ENCODE measurements around the gene TMEM141.

Gene TMEM141

GRCh38 chr9:136790640-136791515 lies at the start of gene TMEM141:
TSS of gene TMEM141 (plus strand) at chr9:136791344. CDS start at chr9:136791371, 27 bp downstream.
- Mint-ChIP-seq H3K36me3 (ENCODE audit: low read depth) (peaks cover 18% of the 10 kb centered on the region), H3K27me3 (no peaks in the 10 kb centered on the region), H3K9me3 (no peaks in the 10 kb centered on the region), H3K4me3 (peak within 1 kb of the TSS; percentile 86), H3K4me1 (ENCODE audit: low read depth) (peaks cover 27% of the 10 kb centered on the region), H3K27ac (peak within 1 kb of the TSS; percentile 94)
- DNase-seq: peak; percentile 100

GRCh38 chr9:136741883-136742571 lies 49.1 kb upstream of the TMEM141 start:
- H3K36me3 Mint-ChIP-seq (ENCODE audit: low read depth): no peaks in the 10 kb centered on the region
- H3K9me3 Mint-ChIP-seq: no peaks in the 10 kb centered on the region
- peak overlapping the region; percentile 59 for H3K4me3 Mint-ChIP-seq

GRCh38 chr9:136742591-136743391 lies 48.4 kb upstream of the TMEM141 start, which contains the start of gene LCN10:
TSS of gene LCN10 (minus strand) at chr9:136742940. CDS start at chr9:136742903, 37 bp downstream.
- DNase-seq: no peak
- no peak within 1 kb of the TSS for H3K27ac Mint-ChIP-seq
- H3K36me3 Mint-ChIP-seq (ENCODE audit: low read depth): no peaks in the 10 kb centered on the region
- H3K27me3 Mint-ChIP-seq: peaks cover 14% of the 10 kb centered on the region
- peak within 1 kb of the TSS; percentile 59 for H3K4me3 Mint-ChIP-seq
- H3K4me1 Mint-ChIP-seq (ENCODE audit: low read depth): peaks cover 12% of the 10 kb centered on the region
- no peaks in the 10 kb centered on the region for H3K9me3 Mint-ChIP-seq

More at GRCh38 chr9:136741883-136742571, 49.1 kb upstream of the TMEM141 start:
- Mint-ChIP-seq H3K27ac (no peak overlapping the region), H3K27me3 (peaks cover 13% of the 10 kb centered on the region), H3K4me1 (ENCODE audit: low read depth) (peaks cover 12% of the 10 kb centered on the region)
- peak; percentile 60 for DNase-seq

- H3K4me3 Mint-ChIP-seq: no peak overlapping the region
- no peaks in the 10 kb centered on the region for H3K36me3 Mint-ChIP-seq (ENCODE audit: low read depth)
- H3K27me3 Mint-ChIP-seq: peaks cover 23% of the 10 kb centered on the region
- H3K27ac Mint-ChIP-seq: no peak overlapping the region
- no peaks in the 10 kb centered on the region for H3K9me3 Mint-ChIP-seq
- DNase-seq: no peak
- H3K4me1 Mint-ChIP-seq (ENCODE audit: low read depth): peaks cover 12% of the 10 kb centered on the region
Observed at GRCh38 chr9:136743639-136744211, 47.4 kb upstream of the TMEM141 start.

- no peaks in the 10 kb centered on the region for H3K9me3 Mint-ChIP-seq
- no peak overlapping the region for H3K4me3 Mint-ChIP-seq
- DNase-seq: no peak
- H3K27me3 Mint-ChIP-seq: peaks cover 29% of the 10 kb centered on the region
- no peaks in the 10 kb centered on the region for H3K36me3 Mint-ChIP-seq (ENCODE audit: low read depth)
- H3K27ac Mint-ChIP-seq: no peak overlapping the region
- peaks cover 12% of the 10 kb centered on the region for H3K4me1 Mint-ChIP-seq (ENCODE audit: low read depth)
Observed at GRCh38 chr9:136744773-136745172, 46.4 kb upstream of the TMEM141 start.

- Mint-ChIP-seq H3K4me3 (no peak overlapping the region), H3K9me3 (no peaks in the 10 kb centered on the region), H3K27me3 (peaks cover 34% of the 10 kb centered on the region), H3K4me1 (ENCODE audit: low read depth) (peaks cover 17% of the 10 kb centered on the region), H3K27ac (no peak overlapping the region), H3K36me3 (ENCODE audit: low read depth) (no peaks in the 10 kb centered on the region)
- DNase-seq: no peak
Observed at GRCh38 chr9:136745389-136746154, 45.6 kb upstream of the TMEM141 start.

- H3K4me1 Mint-ChIP-seq (ENCODE audit: low read depth): peaks cover 17% of the 10 kb centered on the region
Observed at GRCh38 chr9:136746155-136746490, 45.0 kb upstream of the TMEM141 start.

GRCh38 chr9:136746621-136747020 lies 44.5 kb upstream of the TMEM141 start:
- H3K27me3 Mint-ChIP-seq: peaks cover 38% of the 10 kb centered on the region
- no peak overlapping the region for H3K4me3 Mint-ChIP-seq
- no peak overlapping the region for H3K27ac Mint-ChIP-seq
- H3K9me3 Mint-ChIP-seq: peaks cover 3% of the 10 kb centered on the region
- DNase-seq: no peak
- H3K36me3 Mint-ChIP-seq (ENCODE audit: low read depth): no peaks in the 10 kb centered on the region
- H3K4me1 Mint-ChIP-seq (ENCODE audit: low read depth): peaks cover 14% of the 10 kb centered on the region

More at GRCh38 chr9:136746155-136746490, 45.0 kb upstream of the TMEM141 start:
- no peak overlapping the region for H3K4me3 Mint-ChIP-seq
- no peak overlapping the region for H3K27ac Mint-ChIP-seq
- H3K9me3 Mint-ChIP-seq: no peaks in the 10 kb centered on the region
- H3K27me3 Mint-ChIP-seq: peaks cover 35% of the 10 kb centered on the region
- no peak for DNase-seq
- H3K36me3 Mint-ChIP-seq (ENCODE audit: low read depth): no peaks in the 10 kb centered on the region

- Mint-ChIP-seq H3K9me3 (peaks cover 11% of the 10 kb centered on the region), H3K4me3 (no peak overlapping the region), H3K27ac (no peak overlapping the region), H3K4me1 (ENCODE audit: low read depth) (peaks cover 7% of the 10 kb centered on the region), H3K36me3 (ENCODE audit: low read depth) (peaks cover 2% of the 10 kb centered on the region), H3K27me3 (peaks cover 40% of the 10 kb centered on the region)
- no peak for DNase-seq
Observed at GRCh38 chr9:136747161-136748060, 43.7 kb upstream of the TMEM141 start.

- H3K9me3 Mint-ChIP-seq: peaks cover 15% of the 10 kb centered on the region
- H3K4me3 Mint-ChIP-seq: no peak within 1 kb of the TSS
- H3K27ac Mint-ChIP-seq: no peak within 1 kb of the TSS
- peaks cover 38% of the 10 kb centered on the region for H3K27me3 Mint-ChIP-seq
- peaks cover 3% of the 10 kb centered on the region for H3K36me3 Mint-ChIP-seq (ENCODE audit: low read depth)
- no peak for DNase-seq
- H3K4me1 Mint-ChIP-seq (ENCODE audit: low read depth): peaks cover 6% of the 10 kb centered on the region
Observed at GRCh38 chr9:136748201-136748600, 42.9 kb upstream of the TMEM141 start, which contains the start of gene LCN6. TSS of gene LCN6 (minus strand) at chr9:136748525. CDS start at chr9:136748483, 42 bp downstream.

GRCh38 chr9:136748666-136749611 lies 42.2 kb upstream of the TMEM141 start:
- Mint-ChIP-seq H3K9me3 (peaks cover 15% of the 10 kb centered on the region), H3K27me3 (peaks cover 36% of the 10 kb centered on the region), H3K27ac (no peak overlapping the region), H3K4me3 (no peak overlapping the region), H3K4me1 (ENCODE audit: low read depth) (peaks cover 6% of the 10 kb centered on the region), H3K36me3 (ENCODE audit: low read depth) (peaks cover 3% of the 10 kb centered on the region)
- DNase-seq: no peak

GRCh38 chr9:136750526-136750925 lies 40.6 kb upstream of the TMEM141 start:
- no peak for DNase-seq
- Mint-ChIP-seq H3K4me3 (no peak overlapping the region), H3K4me1 (ENCODE audit: low read depth) (peaks cover 6% of the 10 kb centered on the region), H3K27ac (no peak overlapping the region), H3K9me3 (peaks cover 15% of the 10 kb centered on the region), H3K36me3 (ENCODE audit: low read depth) (peaks cover 3% of the 10 kb centered on the region), H3K27me3 (peaks cover 37% of the 10 kb centered on the region)

All from activated T-cell treated with anti-CD3 and anti-CD28 coated beads, Interleukin-2, amount 50 U/mL, for 24 hours (primary cell).